ENCODE data around the gene CEACAM3.

DNA sequence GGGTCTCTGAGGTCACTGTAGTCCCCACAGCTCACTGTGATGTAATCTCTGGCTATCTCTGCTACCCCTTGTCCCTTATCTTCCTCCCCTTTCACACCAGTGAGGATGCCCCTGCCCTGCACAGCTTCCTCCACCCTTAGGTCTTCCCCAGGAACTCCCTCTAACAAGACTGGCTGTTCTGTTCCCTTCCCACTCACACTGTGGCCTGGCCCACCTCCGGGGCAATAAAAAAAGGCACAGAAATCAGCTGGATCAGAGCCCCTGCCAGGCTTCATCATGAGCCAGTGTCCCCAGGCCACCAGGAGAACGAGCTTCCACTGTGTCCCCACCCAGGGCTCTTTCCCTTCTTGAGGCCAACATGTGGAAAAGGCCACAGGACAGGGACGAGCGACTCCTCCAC is 4.6 kb downstream of the CEACAM3 start:
- TF ChIP-seq CTCF (IDR thresholded peaks at IDR 0.05): no peak
- no peak for TF ChIP-seq POLR2A (IDR thresholded peaks at IDR 0.05)
- TF ChIP-seq EP300 (IDR thresholded peaks at IDR 0.05): no peak
